HG03439 (cell line): ENCODE results near the gene CDK6.

Experiments used
- ATAC-seq: cut with Tn5 transposase; IDR thresholded peaks from one replicate; pipeline ENCODE4 v1.9.1; 2021; ENCODE audit warnings: mild to moderate bottlenecking, moderate library complexity; ENCODE audit not compliant: unreplicated experiment

The CDK6 gene

DNA sequence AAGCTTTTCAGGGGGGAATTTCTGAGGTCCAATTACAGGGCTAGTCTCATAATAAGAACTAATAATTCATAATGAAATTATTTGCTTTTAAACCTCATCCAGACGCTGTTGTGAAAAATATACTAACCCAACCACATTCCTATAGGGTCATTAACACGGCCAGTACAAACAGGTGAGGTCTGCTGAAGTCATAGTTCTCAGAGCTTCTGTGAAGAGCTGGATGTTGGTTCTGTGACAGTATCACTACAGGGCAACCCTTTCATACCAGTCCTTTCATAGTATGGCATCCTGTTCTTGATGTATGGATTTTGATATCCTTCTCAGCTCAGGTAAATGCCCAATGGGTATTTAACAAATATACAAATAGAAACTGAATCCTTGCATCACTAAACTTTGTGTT is 183.8 kb downstream of the CDK6 start:
- ATAC-seq = no peak

DNA sequence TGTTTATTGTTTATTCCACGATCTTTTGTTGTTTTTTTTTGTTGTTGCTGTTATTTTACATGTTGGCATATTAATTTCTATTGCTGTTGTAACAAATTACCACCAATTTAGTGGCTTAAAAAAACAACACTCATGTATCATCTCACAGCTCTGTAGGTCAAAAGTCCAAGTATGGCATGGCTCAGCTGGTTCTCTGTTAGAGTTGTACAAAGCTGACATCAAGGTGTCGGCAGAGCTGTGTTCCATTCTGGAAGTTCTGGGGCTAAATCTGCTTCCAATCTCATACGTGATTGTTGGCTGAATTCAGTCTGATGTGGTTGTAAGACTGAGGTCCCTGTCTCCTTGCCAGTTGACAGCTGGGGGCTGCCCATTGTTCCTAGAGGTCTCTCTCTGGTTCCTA is 186.0 kb downstream of the CDK6 start:
- no peak for ATAC-seq

DNA sequence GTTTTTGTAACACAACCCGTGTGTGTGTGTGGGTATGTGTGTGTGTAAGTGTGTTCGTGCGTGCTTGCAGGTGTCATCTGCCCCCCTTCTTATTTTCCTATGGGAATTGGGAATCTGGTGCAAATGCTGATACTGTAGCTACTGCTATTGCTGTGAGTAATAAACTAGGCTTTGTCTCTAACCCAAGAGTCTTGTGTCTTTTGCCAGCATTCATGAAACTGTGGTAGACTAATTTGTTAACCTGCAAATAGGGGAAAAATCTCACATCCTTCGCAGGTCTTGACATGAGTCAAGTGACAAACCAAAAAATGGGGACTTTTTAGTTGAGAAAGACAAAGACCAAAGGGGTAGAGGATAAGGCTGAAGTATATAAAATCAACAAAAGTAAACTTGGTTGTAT is 188.3 kb downstream of the CDK6 start:
- peak; percentile 50 for ATAC-seq

DNA sequence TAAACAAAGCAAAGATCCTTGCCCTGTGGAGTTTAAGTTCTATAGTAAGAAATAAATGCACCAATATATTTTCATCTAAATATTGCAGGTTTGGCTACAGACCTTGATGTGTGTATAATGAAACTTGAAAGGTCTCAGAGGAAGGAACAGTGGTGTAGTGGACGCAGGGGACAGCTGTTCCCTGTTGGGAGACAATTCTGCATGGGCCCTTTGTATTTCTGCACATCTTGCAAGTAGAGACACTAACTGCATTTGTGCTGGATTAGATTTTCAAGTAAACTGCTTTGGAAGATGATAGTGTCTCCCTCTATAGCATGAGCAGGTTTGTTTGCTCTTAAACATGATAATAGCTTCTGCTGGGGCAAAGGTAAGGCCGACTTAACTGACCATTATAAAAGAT is 188.7 kb downstream of the CDK6 start:
- no peak for ATAC-seq

DNA sequence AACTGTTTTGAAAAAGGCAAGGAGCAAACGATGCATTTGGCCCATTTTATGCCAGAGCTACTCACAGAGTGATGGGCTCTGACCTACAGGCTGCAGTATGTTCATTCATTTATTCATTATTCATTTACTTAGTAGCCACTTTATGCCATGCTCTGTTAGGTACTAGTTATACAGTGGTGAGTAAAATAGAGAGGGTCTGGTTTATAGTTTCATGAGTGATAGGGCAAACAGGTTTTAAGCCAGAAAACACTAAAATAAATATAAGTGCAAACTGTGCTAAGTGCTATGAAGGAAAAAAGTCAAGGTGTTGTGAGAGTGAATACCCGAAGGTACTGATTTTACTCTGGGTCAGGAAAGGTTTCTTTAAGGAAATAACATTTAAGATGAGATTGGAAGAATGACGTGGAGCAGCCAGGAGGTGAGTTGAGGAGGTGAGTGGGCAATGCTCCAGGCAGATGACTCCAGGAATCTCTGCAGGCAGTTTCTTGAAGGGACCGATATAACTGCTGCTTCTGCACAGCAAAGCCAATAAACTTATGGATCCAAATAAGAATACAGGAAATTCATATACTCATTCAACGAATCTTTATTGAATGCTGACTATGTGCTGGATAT is 189.3 kb downstream of the CDK6 start:
- ATAC-seq = no peak

DNA sequence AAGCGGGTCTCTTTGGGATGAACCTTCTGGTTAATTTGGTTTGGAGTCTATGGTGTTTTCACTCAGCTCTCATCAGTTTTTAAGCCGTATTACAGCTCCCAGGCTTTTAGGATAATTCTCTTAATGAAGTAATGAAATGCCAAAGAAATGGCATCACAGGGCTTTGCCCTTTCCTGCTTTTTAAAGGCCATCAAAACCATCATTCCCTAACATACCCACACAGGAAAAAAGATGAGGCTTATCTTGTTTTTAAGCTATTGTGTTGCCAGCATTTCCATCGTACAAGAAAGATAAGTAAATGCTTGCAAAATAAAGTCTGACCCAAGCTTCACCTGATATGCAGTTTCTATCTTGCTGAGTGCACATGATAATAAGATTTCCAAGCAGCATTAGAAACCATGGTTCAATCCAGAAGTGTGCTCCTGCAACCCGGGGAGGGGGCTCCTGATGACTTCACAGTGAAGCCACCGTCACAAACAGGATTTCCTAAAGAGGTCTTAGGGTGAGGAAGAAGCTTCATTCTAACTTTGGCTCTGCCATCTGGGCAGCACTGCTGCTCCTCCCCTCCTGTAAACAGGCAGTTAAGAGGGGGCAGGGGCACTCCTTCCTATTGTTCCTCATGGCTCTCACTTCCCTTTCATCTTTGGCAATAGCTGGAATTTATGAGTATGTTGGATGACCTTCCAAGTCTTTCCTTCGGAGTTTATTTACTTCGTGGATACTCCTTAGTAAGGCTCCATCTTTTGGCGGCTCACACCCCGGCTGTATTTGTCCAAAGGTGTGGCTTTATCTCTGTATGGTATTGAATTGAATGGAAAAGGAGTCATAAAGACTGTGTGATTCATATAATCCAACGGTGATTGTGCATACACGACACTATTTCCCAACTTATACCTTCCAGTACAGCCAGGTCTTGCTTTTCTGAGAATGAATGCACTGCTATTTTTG is 191.0 kb downstream of the CDK6 start:
- ATAC-seq = no peak

DNA sequence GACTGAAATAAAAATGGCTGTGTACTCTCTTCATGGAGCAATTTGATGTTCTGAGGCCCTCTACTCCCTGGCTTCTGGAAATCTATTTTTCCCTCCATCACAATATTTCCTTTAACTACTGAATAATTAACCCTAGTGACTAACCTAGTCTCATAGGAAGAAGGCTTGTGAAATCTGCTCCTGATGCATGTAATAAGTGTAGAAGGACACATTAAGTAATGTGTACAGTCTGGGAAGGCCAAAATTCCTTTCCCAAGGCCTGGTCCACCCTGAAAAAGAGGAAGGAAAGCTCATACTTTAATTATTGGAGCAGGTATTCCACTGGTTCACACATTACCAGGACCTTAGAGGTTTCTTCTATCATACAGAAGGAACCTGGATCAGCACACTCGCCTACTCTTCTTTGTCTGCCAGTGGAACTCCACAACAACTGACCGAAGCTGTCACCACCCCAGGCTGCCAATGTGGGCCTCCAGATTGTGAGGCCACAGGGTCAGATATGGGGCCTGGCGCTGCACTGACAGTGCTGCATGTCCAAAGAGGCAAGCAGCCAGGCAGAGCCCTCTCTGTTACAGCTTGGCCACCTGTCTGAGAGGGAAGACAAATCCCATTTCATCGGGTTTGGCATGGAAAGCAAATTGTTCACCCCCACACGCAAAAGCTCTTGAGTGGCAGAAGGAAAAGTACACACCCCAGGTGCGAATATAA is 191.8 kb downstream of the CDK6 start:
- no peak for ATAC-seq

DNA sequence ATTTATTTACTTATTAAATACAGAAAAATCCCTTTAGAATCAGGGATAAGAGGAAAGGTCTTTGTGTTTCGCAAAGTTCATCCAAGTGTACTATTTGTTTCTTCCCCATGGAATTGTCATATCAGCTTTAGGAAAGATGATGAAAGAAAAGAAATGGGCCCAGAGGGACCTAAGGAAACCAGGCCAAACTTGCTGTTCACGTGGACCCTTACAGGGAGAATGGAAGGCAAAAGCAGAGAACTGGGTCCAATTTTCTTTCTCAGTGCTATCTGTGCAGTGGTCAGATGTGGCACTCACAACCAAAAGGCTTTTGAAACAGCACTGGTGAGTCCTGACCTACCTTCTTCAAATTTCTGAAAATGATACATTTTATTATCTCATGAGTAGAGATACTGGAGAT is 192.6 kb downstream of the CDK6 start:
- ATAC-seq = no peak

DNA sequence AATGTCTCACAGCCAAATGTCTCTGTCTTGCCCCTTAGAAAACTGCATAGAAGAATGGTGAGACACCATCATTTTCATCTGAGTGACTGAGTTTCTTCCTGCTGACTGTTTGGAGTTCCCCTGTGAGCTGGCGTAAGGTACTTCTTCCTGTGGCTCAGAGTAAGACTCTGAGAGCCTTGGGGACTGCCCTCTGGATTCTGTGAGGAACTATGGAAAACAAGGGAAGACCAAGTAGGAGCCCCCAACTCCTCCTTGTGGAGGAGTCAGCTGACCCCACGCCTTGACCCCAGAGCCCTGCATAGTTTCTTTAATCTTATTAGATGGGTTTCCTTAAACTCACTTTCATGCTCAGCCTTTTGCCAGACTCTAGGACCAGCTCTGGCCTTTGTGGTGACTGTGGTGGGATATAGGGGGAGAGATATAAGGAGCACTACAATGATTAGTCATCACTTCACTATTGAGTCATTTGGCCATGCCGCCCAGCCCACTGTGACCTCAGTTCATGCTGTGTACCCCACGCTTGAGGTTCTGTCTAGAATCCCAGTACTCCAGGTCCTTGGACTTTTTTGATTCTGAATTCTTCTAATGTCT is 194.4 kb downstream of the CDK6 start:
- peak; percentile 70 for ATAC-seq

DNA sequence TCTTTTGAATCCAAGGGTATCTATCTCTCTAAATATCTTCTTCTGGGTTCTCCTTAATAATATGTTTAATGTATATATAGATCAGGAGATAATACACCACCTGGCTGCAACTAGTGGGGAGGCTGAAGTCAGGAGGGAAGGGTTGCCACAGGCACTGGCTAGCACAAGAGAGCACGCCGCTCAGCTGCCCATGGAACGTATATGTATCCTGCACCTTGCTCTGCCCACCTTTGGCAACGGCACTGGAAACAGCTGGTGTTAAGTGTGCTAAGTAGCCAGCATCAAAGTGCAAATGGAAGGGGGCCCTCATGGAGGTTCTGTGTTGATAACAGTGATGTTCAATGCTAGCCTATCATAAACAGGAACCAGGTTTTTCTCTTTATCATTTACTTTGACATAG is 196.4 kb downstream of the CDK6 start:
- no peak for ATAC-seq

DNA sequence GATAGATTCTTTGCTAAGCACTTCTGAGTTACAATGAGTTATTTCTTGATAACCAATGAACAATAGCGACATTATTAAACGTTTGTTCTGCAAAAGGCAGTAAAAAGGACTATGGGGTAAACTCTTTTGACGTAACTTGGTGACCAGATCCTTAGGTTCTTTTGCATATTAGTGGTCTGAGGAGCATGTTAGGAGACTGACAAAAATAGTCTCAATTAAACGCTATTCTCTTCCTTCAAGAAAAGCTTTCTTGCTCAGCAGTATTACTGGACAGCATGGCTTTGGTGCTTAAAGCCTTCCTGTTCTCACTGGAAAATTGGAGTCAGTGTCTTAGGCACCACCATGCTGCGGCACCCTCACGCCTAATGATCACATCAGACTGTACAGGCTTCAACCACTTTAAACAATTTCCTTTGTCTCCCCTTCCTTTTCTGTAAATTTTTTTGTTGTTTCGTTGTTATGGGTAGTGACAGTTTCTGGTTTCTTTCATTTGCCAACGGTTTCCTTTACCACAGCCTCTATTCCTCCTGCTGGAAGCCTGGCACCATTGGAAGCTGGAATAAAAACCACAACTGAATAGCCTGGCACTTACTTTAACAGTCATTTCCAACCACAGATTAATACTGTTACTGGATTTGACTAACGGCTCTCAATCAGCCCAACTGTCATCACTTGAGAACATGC is 197.0 kb downstream of the CDK6 start:
- no peak for ATAC-seq

DNA sequence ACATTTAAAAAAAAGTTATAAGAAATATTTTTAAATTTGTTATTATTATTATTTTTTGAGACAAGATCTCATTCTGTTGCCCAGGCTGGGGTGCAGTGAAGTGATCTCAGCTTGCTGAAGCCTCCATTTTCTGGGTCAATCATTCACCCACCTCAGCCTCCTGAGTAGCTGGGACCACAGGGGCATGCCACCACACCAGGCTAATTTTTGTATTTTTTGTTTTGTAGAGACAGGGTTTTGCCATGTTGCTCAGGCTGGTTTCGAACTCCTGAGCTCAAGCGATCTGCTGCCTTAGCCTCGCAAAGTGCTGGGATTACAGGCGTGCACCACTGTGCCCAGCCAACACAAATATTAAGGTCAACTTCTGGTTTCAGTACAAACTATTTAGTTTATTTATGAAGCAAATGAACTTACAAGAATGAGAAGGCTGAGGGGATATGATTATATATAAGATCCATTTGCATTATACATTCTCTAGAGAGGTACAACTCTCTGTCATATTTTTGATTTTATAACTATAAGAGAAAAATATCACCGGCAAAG is 200.3 kb downstream of the CDK6 start:
- no peak for ATAC-seq

DNA sequence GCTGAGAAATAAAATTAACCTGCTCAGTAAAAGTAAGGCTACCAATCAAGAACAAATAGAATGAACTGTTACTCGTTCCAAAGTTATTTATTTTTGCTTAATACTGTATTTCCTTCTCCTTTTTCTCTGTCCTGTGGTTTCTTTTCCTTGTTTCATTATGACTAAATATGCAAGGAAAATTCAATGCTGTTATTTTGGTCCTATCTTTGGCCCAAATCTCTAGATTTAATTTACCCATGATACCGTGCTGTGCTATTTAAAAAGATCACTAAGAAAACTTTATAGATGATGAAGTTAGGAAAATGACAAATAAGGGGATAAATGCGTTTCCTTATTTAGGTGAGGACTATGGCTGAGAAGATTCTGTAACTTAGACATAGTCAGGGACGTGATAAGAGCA is 200.8 kb downstream of the CDK6 start:
- ATAC-seq = no peak

DNA sequence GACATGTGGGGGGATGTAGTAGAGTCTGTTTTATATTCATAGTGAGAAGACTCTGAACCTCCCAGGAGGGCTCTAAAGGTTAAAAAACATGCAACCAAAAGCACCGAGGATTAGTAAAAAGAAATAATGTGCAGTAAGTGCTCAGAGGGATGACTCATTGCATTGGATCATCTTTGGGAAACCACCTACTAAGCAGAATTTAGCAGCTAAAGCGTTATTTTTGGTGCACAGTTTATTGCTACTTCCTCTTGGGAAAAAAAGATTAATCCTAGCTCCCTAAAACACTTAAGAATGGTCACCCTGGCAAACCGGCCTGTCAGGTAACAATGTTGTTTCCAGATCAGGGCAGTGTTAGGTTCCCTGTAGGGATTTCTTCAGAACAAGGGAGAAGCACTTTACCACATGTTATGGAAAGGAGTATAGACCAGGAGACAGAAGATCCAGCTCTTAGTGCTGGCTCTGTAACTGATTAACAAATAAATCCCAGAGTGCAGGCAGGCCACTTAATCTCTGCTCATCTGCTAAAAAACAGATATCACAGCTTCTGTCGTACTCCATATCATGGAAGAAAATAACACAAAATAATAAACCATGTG is 201.4 kb downstream of the CDK6 start:
- no peak for ATAC-seq

DNA sequence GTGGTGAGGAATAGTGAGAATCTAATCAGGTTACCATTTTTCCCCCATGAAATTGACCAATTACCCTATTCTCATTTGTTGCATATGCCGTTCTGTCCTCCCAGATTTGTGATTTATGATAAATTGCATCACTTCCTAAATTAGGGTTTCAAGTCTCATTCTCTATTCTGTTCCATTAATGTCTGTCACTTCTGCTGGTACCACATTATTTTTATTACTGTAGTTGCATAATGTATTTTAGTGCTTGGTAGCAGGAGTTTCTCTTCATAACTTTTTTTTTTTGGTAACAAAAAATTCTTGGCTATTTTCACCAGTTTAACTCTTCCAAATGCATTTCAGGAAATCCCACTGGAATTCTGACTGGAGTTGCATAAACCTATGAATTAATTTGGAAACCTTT is 202.2 kb downstream of the CDK6 start:
- ATAC-seq = no peak

DNA sequence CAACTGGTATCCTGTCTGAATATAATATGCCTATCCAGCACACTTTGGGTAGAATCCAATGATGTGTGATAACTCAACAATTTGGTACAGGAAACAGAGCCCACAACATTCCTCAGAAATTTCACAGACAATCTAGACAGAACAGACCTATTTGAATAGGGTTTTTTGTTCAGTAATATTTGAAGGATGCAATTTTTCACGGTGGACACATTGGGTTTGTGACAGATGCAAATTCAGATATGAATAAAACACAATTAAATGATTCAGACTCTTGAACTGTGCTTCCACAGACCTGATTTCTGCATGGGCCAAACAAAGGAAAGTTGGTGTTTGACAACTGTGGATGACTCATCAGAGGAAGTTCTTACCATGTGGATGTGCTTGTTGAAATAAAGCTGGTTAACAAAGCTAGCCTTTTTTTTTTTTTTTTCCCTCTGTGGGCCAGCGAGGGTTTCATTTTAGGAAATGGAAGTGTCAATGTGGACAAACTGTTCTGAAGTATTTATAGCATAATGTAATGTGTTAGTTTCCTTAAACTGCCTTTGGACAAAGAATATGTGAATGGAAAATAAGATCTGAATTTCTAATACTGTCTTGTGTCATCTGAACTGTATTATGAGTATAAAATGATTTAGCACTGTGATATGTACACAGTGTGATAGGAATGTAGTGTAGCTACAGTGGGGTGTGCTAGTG is 203.0 kb downstream of the CDK6 start:
- ATAC-seq = no peak

DNA sequence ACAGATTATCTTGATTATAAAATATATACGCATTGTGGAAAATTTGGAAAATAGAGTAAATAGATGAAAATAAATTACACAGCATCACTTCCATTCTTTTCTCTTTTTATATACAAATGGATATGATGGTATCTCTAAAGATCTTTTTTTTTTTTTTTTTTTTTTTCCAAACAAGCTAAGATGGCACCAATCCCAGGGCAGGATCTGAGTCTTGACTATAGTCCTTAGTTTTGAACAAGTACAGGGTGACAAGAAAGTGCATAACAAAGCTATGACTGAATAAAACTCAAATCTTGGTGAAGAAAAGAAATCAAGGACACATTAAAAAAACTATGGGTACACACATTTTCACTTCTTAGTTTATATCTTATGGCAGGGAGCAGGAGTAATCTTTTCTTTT is 203.6 kb downstream of the CDK6 start:
- no peak for ATAC-seq

DNA sequence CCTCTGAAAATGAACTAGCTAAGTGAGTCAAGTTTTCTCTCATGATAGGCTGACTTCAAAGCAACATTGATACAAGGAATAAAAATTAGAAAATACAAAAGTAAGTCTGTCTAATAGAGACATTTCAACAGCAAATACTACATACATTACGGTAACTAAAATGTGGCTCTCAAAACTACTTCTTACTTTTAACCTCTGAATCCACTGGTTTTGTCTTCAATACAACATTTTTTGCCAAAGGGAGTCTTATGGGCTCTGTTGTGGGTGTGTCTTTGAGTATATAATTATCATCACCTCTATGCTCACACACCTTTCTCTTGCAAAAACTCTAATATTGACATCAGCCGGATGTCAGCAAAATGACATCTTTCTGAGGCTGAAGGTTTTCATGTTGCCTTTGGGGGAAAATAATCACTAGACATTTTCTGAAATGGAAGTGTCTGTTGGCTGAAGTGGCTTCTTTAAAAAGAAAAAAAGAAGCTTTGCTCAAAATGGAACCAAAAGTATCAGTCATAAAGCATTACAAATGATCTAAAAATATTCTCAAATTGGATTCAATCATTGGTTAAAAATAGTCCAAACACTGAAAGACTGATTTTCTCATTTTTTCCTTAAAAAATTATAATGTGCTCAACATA is 204.4 kb downstream of the CDK6 start:
- peak; percentile 19 for ATAC-seq
